Measurements from ENCODE around the gene NAV3. TPM values are rescaled to one million over a fixed set of nuclear protein-coding genes. Genes with fewer than 3 reads are reported as not detected.

NAV3 gene
- polyA plus RNA-seq, 1 experiment, result 91.7 TPM

- ChIA-PET CTCF (interaction anchor here (0.9 kb wide), 1 partner anchor 545 kb away, joined by 3 read pairs; no protein-coding TSS in a partner anchor), POLR2A (no interaction called here)
- no peak for TF ChIP-seq CTCF (IDR thresholded peaks at IDR 0.05; ENCODE audit: insufficient read depth, low read depth, low read length)
Observed at GRCh38 chr12:77786675-77787074, 44.0 kb upstream of the NAV3 start.

GRCh38 chr12:77788231-77789168 is 42.2 kb upstream of the NAV3 start:
- Histone ChIP-seq H3K27me3 (ENCODE audit: control insufficient read depth, insufficient read depth, low read length) (no peaks in the 10 kb centered on the region), H3K4me3 (ENCODE audit: low read depth, low read length) (no peak overlapping the region), H3K36me3 (ENCODE audit: control insufficient read depth, insufficient read depth, low read length) (no peaks in the 10 kb centered on the region)
- no peak for DNase-seq (ENCODE audit: low read depth)
- ChIA-PET POLR2A (interaction anchor here (0.6 kb wide), 1 partner anchor 982 kb away, joined by 5 read pairs; no protein-coding TSS in a partner anchor), CTCF (no interaction called here)
- no peak for TF ChIP-seq CTCF (IDR thresholded peaks at IDR 0.05; ENCODE audit: insufficient read depth, low read depth, low read length)

More at GRCh38 chr12:77786675-77787074, 44.0 kb upstream of the NAV3 start:
- DNase-seq (ENCODE audit: low read depth), result no peak
- H3K36me3 ChIP-seq (ENCODE audit: control insufficient read depth, insufficient read depth, low read length), result no peaks in the 10 kb centered on the region
- H3K27me3 ChIP-seq (ENCODE audit: control insufficient read depth, insufficient read depth, low read length), result no peaks in the 10 kb centered on the region
- no peak overlapping the region for H3K4me3 ChIP-seq (ENCODE audit: low read depth, low read length)

- ChIA-PET POLR2A (no interaction called here), CTCF (no interaction called here)
- Histone ChIP-seq H3K4me3 (ENCODE audit: low read depth, low read length) (no peak overlapping the region), H3K27me3 (ENCODE audit: control insufficient read depth, insufficient read depth, low read length) (no peaks in the 10 kb centered on the region), H3K36me3 (ENCODE audit: control insufficient read depth, insufficient read depth, low read length) (no peaks in the 10 kb centered on the region)
- DNase-seq (ENCODE audit: low read depth), result no peak
- no peak for TF ChIP-seq CTCF (IDR thresholded peaks at IDR 0.05; ENCODE audit: insufficient read depth, low read depth, low read length)
Observed at GRCh38 chr12:77795699-77796098, 35.0 kb upstream of the NAV3 start.

GRCh38 chr12:77796775-77797174 is 33.9 kb upstream of the NAV3 start:
- CTCF ChIA-PET, result no interaction called here

More at GRCh38 chr12:77796775-77797174, 33.9 kb upstream of the NAV3 start:
- no peak for DNase-seq (ENCODE audit: low read depth)
- H3K4me3 ChIP-seq (ENCODE audit: low read depth, low read length), result no peak overlapping the region
- H3K36me3 ChIP-seq (ENCODE audit: control insufficient read depth, insufficient read depth, low read length), result no peaks in the 10 kb centered on the region
- H3K27me3 ChIP-seq (ENCODE audit: control insufficient read depth, insufficient read depth, low read length), result no peaks in the 10 kb centered on the region
- TF ChIP-seq CTCF (IDR thresholded peaks at IDR 0.05; ENCODE audit: insufficient read depth, low read depth, low read length), result no peak
- POLR2A ChIA-PET, result no interaction called here
